Neural cell (in vitro differentiated cells): Measurements from ENCODE around the gene NAV1. TPM values are rescaled to one million over a fixed set of nuclear protein-coding genes. Genes with fewer than 3 reads are reported as not detected.

Experiments
- H2AFZ ChIP-seq: fragments of 200-600, 300-800 bp; sonication (generic), shearing (Covaris generic); 2 replicates; pipeline ENCODE4 v1.6.0; 2014; ENCODE audit warnings: low read depth, mild to moderate bottlenecking, antibody characterized with exemption, low read length, moderate library complexity
- H3F3A ChIP-seq: fragments of 200-600 bp; shearing (Covaris generic); 2 replicates; pipeline ENCODE4 v1.6.1; 2016; ENCODE audit warnings: mild to moderate bottlenecking, moderate library complexity, mixed read lengths, antibody characterized with exemption, low read length; ENCODE audit not compliant: insufficient read depth, poor library complexity, severe bottlenecking
- H3K27ac ChIP-seq: fragments of 200-600, 300-800 bp; sonication (generic), shearing (Covaris generic); 2 replicates; pipeline ENCODE4 v1.5.1; 2014; ENCODE audit warnings: mild to moderate bottlenecking, low read length, moderate library complexity
- H3K27me3 ChIP-seq: fragments of 300-800, 200-600 bp; sonication (generic), shearing (Covaris generic); 2 replicates; pipeline ENCODE4 v1.6.0; 2014; ENCODE audit warnings: mild to moderate bottlenecking, low read depth, low read length, moderate library complexity; ENCODE audit not compliant: insufficient read depth
- H3K36me3 ChIP-seq: fragments of 300-800, 200-600 bp; sonication (generic), shearing (Covaris generic); 2 replicates; pipeline ENCODE4 v1.5.1; 2014; ENCODE audit warnings: mild to moderate bottlenecking, antibody characterized with exemption, low read length, moderate library complexity; ENCODE audit not compliant: insufficient read depth
- H3K4me2 ChIP-seq: fragments of 300-800, 200-600 bp; sonication (generic), shearing (Covaris generic); 2 replicates; pipeline ENCODE4 v1.6.0; 2014; ENCODE audit warnings: mild to moderate bottlenecking, low read length
- H3K4me3 ChIP-seq: fragments of 300-800, 200-600 bp; sonication (generic), shearing (Covaris generic); 2 replicates; pipeline ENCODE4 v1.5.1; 2014; ENCODE audit warnings: mild to moderate bottlenecking, low read length, moderate library complexity
- H3K79me2 ChIP-seq: fragments of 200-600 bp; shearing (Covaris generic); replicated peaks from 2 replicates; pipeline ENCODE4 v1.6.0; 2014; ENCODE audit warnings: mild to moderate bottlenecking, low read length, moderate library complexity; ENCODE audit not compliant: insufficient read depth
- H3K9ac ChIP-seq: fragments of 300-800, 200-600 bp; sonication (generic), shearing (Covaris generic); 2 replicates; pipeline ENCODE4 v1.6.1; 2016; ENCODE audit warnings: mild to moderate bottlenecking, low read length, mixed read lengths
- H3K9me2 ChIP-seq: fragments of 200-600 bp; shearing (Covaris generic); 2 replicates; pipeline ENCODE4 v1.6.1; 2016; ENCODE audit warnings: mild to moderate bottlenecking, low read length, mixed read lengths; ENCODE audit not compliant: insufficient read depth
- H3K9me3 ChIP-seq: fragments of 200-600, 300-800 bp; sonication (generic), shearing (Covaris generic); 2 replicates; pipeline ENCODE4 v1.6.1; 2016; ENCODE audit warnings: mild to moderate bottlenecking, mixed run types, low read length, moderate library complexity, mixed read lengths
- H4K20me1 ChIP-seq: fragments of 200-600 bp; shearing (Covaris generic); 2 replicates; pipeline ENCODE4 v1.6.1; 2016; ENCODE audit warnings: mild to moderate bottlenecking, mixed run types; ENCODE audit not compliant: insufficient read depth
- CTCF ChIP-seq: fragments of 450-650 bp; IDR thresholded peaks from 2 replicates; pipeline ENCODE4 v1.5.1; 2014; ENCODE audit warnings: antibody characterized with exemption, mild to moderate bottlenecking, moderate library complexity; ENCODE audit not compliant: poor library complexity, severe bottlenecking
- EP300 ChIP-seq: fragments of 450-650 bp; conservative IDR thresholded peaks from 2 replicates; pipeline ENCODE4 v1.6.1; 2014; ENCODE audit warnings: antibody characterized with exemption, mild to moderate bottlenecking, moderate library complexity; ENCODE audit not compliant: poor library complexity, severe bottlenecking
- EZH2 ChIP-seq: fragments of 200-600, 300-800 bp; shearing (Covaris generic), sonication (generic); IDR thresholded peaks from 2 replicates; pipeline ENCODE4 v1.6.1; 2014; ENCODE audit warnings: antibody characterized with exemption, low read length, borderline replicate concordance, mild to moderate bottlenecking; ENCODE audit not compliant: insufficient read depth, poor library complexity, severe bottlenecking
- MXI1 ChIP-seq: fragments of 450-650 bp; conservative IDR thresholded peaks from 2 replicates; pipeline ENCODE4 v1.6.1; 2014; ENCODE audit warnings: antibody characterized with exemption, mild to moderate bottlenecking; ENCODE audit not compliant: poor library complexity, severe bottlenecking
- POLR2AphosphoS5 ChIP-seq: IDR thresholded peaks from 2 replicates; pipeline ENCODE4 v1.6.1; 2012
- RAD21 ChIP-seq: fragments of 450-650 bp; conservative IDR thresholded peaks from 2 replicates; pipeline ENCODE4 v1.6.1; 2014; ENCODE audit warnings: antibody characterized with exemption, mild to moderate bottlenecking, moderate library complexity
- REST ChIP-seq: IDR thresholded peaks from 2 replicates; pipeline ENCODE4 v1.6.1; 2012; ENCODE audit warnings: borderline replicate concordance
- SMC3 ChIP-seq: fragments of 450-650 bp; conservative IDR thresholded peaks from 2 replicates; pipeline ENCODE4 v1.6.1; 2014; ENCODE audit warnings: antibody characterized with exemption, mild to moderate bottlenecking, moderate library complexity; ENCODE audit not compliant: poor library complexity
- TAF1 ChIP-seq: IDR thresholded peaks from 2 replicates; pipeline ENCODE4 v1.6.1; 2012; ENCODE audit warnings: low read depth
- polyA plus RNA-seq: library from polyadenylated mRNA; depleted of rRNA; stranded (reverse); fragments of >200 nt; gene quantifications from 2 replicates; pipeline ENCODE4 v1.2.3, GENCODE V29; 2014

The NAV1 gene
- polyA plus RNA-seq, 1 donor from 2014 or later, result 33.2 TPM

- TF ChIP-seq CTCF (no peak), EP300 (no peak), RAD21 (no peak), REST (no peak), POLR2AphosphoS5 (no peak), TAF1 (no peak)
Observed at GRCh38 chr1:201506092-201506491, 32.8 kb upstream of the NAV1 start.

GRCh38 chr1:201506557-201507359 lies 32.2 kb upstream of the NAV1 start, which contains the start of gene CSRP1:
Gene CSRP1 (minus strand): TSS chr1:201507123. CDS start chr1:201496303, 10,820 bp downstream.
- Histone ChIP-seq H3K79me2 (no peaks in the 10 kb centered on the region), H4K20me1 (no peaks in the 10 kb centered on the region), H3F3A (no peaks in the 10 kb centered on the region), H2AFZ (no peak within 1 kb of the TSS), H3K9me2 (no peaks in the 10 kb centered on the region), H3K27me3 (peaks cover 17% of the 10 kb centered on the region), H3K27ac (no peak within 1 kb of the TSS), H3K9me3 (no peaks in the 10 kb centered on the region), H3K4me3 (peak within 1 kb of the TSS; percentile 55), H3K36me3 (no peaks in the 10 kb centered on the region), H3K9ac (peak within 1 kb of the TSS; percentile 9), H3K4me2 (no peak within 1 kb of the TSS)
- no peak for TF ChIP-seq CTCF
- no peak for TF ChIP-seq MXI1
- TF ChIP-seq TAF1, result no peak
- TF ChIP-seq SMC3, result no peak
- no peak for TF ChIP-seq EZH2
- TF ChIP-seq POLR2AphosphoS5, result no peak
- no peak for TF ChIP-seq REST
- TF ChIP-seq EP300, result no peak
- no peak for TF ChIP-seq RAD21

More at GRCh38 chr1:201506092-201506491, 32.8 kb upstream of the NAV1 start:
- no peaks in the 10 kb centered on the region for H3K79me2 ChIP-seq
- no peak overlapping the region for H3K9ac ChIP-seq
- H3K4me2 ChIP-seq, result no peak overlapping the region
- no peaks in the 10 kb centered on the region for H3K9me3 ChIP-seq
- H3K36me3 ChIP-seq, result no peaks in the 10 kb centered on the region
- peaks cover 17% of the 10 kb centered on the region for H3K27me3 ChIP-seq
- no peak overlapping the region for H2AFZ ChIP-seq
- no peak overlapping the region for H3K4me3 ChIP-seq
- H3K27ac ChIP-seq, result no peak overlapping the region
- H3K9me2 ChIP-seq, result no peaks in the 10 kb centered on the region
- H3F3A ChIP-seq, result no peaks in the 10 kb centered on the region
- H4K20me1 ChIP-seq, result no peaks in the 10 kb centered on the region
